ENCODE measurements around the gene PARD3B. TPM values are rescaled to one million over a fixed set of nuclear protein-coding genes. Genes with fewer than 3 reads are reported as not detected.

PARD3B gene
- total and polyA plus RNA-seq, 7 donors = 3.2 to 64.0 (median 42.5) TPM

GRCh38 chr2:205347899-205348298 lies 802.6 kb downstream of the PARD3B start:
- Histone ChIP-seq H3K4me1 (peaks cover 0 to 23% (median 12%) of the 10 kb centered on the region in 4 donors), H3K27ac (no peak overlapping the region), H3K27me3 (no peaks in the 10 kb centered on the region), H3K36me3 (no peaks in the 10 kb centered on the region), H3K4me3 (no peak overlapping the region), H3K9me3 (no peaks in the 10 kb centered on the region)
- DNase-seq = no peak
- 78 to 86% methylated on average over 2 of the region's 2 CpGs for WGBS, 2 donors
- TF ChIP-seq POLR2A (IDR thresholded peaks at IDR 0.05) = no peak
- TF ChIP-seq CTCF (IDR thresholded peaks at IDR 0.05) = no peak
- TF ChIP-seq EP300 (IDR thresholded peaks at IDR 0.05) = no peak
- TF ChIP-seq POLR2AphosphoS5 (IDR thresholded peaks at IDR 0.05) = no peak
- intact Hi-C loops (cut with DNase I) = no loop called here

- Histone ChIP-seq H3K9me3 (no peaks in the 10 kb centered on the region), H3K4me1 (peaks cover 0 to 18% (median 12%) of the 10 kb centered on the region in 4 donors), H3K27ac (no peak overlapping the region), H3K4me3 (no peak overlapping the region), H3K27me3 (no peaks in the 10 kb centered on the region), H3K36me3 (no peaks in the 10 kb centered on the region)
- DNase-seq = no peak
- intact Hi-C loops (cut with DNase I) = no loop called here
- WGBS, 2 donors = 93 to 94% methylated on average over 3 of the region's 3 CpGs
- TF ChIP-seq EP300 (IDR thresholded peaks at IDR 0.05) (no peak), CTCF (IDR thresholded peaks at IDR 0.05) (no peak), POLR2A (IDR thresholded peaks at IDR 0.05) (no peak), POLR2AphosphoS5 (IDR thresholded peaks at IDR 0.05) (no peak)
Observed at GRCh38 chr2:205352094-205352493, 806.8 kb downstream of the PARD3B start.

GRCh38 chr2:205352593-205352992 lies 807.3 kb downstream of the PARD3B start:
- H3K36me3 ChIP-seq = no peaks in the 10 kb centered on the region
- DNase-seq = no peak
- no peaks in the 10 kb centered on the region for H3K27me3 ChIP-seq
- H3K4me3 ChIP-seq = no peak overlapping the region
- intact Hi-C loops (cut with DNase I) = no loop called here
- no peaks in the 10 kb centered on the region for H3K9me3 ChIP-seq
- WGBS, 2 donors = 93% methylated on average over 3 of the region's 3 CpGs
- no peak overlapping the region for H3K27ac ChIP-seq
- TF ChIP-seq EP300 (IDR thresholded peaks at IDR 0.05) = no peak
- TF ChIP-seq POLR2A (IDR thresholded peaks at IDR 0.05) = no peak
- no peak for TF ChIP-seq CTCF (IDR thresholded peaks at IDR 0.05)
- TF ChIP-seq POLR2AphosphoS5 (IDR thresholded peaks at IDR 0.05) = no peak
- peaks cover 0 to 13% (median 7%) of the 10 kb centered on the region in 4 donors for H3K4me1 ChIP-seq

- Histone ChIP-seq H3K9me3 (no peaks in the 10 kb centered on the region), H3K4me1 (no peaks in the 10 kb centered on the region), H3K27me3 (no peaks in the 10 kb centered on the region), H3K36me3 (no peaks in the 10 kb centered on the region), H3K4me3 (no peak overlapping the region), H3K27ac (no peak overlapping the region)
- 45 to 46% methylated on average over 2 of the region's 2 CpGs for WGBS, 2 donors
- DNase-seq = no peak
- no peak for TF ChIP-seq POLR2AphosphoS5 (IDR thresholded peaks at IDR 0.05)
- no peak for TF ChIP-seq POLR2A (IDR thresholded peaks at IDR 0.05)
- TF ChIP-seq CTCF (IDR thresholded peaks at IDR 0.05) = no peak
- TF ChIP-seq EP300 (IDR thresholded peaks at IDR 0.05) = no peak
- intact Hi-C loops (cut with DNase I) = no loop called here
Observed at GRCh38 chr2:205357732-205358131, 812.5 kb downstream of the PARD3B start.

GRCh38 chr2:205358351-205358815 lies 813.1 kb downstream of the PARD3B start:
- H3K27ac ChIP-seq = no peak overlapping the region
- no peaks in the 10 kb centered on the region for H3K4me1 ChIP-seq
- H3K27me3 ChIP-seq = no peaks in the 10 kb centered on the region
- intact Hi-C loops (cut with DNase I) = no loop called here
- no peak overlapping the region for H3K4me3 ChIP-seq
- 75 to 76% methylated on average over 8 of the region's 8 CpGs for WGBS, 2 donors
- no peaks in the 10 kb centered on the region for H3K36me3 ChIP-seq
- TF ChIP-seq CTCF (IDR thresholded peaks at IDR 0.05) (no peak), POLR2A (IDR thresholded peaks at IDR 0.05) (no peak), EP300 (IDR thresholded peaks at IDR 0.05) (no peak), POLR2AphosphoS5 (IDR thresholded peaks at IDR 0.05) (no peak)
- no peak for DNase-seq
- H3K9me3 ChIP-seq = no peaks in the 10 kb centered on the region

All from sigmoid colon (tissue), 7 donors.